GM21529 (cell line): ENCODE results near the gene SKP2.
"Not testable (repeated sequence)": the region's sequence is repeated elsewhere in the genome, so short reads cannot be mapped to it uniquely, and the experiment has no call there.

Experiments
- ATAC-seq: cut with Tn5 transposase; IDR thresholded peaks from one replicate; pipeline ENCODE4 v1.9.1; 2021; ENCODE audit not compliant: unreplicated experiment

SKP2 gene

GRCh38 chr5:36156121-36156601 is 4.2 kb downstream of the SKP2 start:
- ATAC-seq, result no peak

GRCh38 chr5:36156619-36157018 is 4.7 kb downstream of the SKP2 start:
- no peak for ATAC-seq

- ATAC-seq, result no peak
Observed at GRCh38 chr5:36158144-36158543, 6.2 kb downstream of the SKP2 start.

GRCh38 chr5:36160617-36161016 is 8.7 kb downstream of the SKP2 start:
- no peak for ATAC-seq

DNA sequence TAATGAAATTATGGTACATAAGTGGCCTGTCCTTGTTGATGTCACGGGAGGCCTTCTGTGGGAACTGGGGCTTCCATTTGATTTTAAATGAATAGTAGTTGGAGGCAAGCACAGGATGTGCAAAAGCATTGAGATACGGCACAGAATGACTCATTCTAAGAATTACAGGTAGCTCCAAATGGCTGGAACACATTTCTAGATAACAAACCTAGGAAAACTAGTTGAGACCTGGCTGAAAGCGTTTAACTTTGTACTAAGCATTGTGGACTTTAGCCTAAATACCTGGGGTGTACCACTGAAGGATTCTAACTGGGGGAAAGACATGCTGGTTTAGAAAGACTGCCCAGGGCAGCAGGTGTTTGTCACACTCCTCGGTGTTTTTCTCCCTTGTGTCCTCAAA is 9.4 kb downstream of the SKP2 start:
- ATAC-seq, result no peak

DNA sequence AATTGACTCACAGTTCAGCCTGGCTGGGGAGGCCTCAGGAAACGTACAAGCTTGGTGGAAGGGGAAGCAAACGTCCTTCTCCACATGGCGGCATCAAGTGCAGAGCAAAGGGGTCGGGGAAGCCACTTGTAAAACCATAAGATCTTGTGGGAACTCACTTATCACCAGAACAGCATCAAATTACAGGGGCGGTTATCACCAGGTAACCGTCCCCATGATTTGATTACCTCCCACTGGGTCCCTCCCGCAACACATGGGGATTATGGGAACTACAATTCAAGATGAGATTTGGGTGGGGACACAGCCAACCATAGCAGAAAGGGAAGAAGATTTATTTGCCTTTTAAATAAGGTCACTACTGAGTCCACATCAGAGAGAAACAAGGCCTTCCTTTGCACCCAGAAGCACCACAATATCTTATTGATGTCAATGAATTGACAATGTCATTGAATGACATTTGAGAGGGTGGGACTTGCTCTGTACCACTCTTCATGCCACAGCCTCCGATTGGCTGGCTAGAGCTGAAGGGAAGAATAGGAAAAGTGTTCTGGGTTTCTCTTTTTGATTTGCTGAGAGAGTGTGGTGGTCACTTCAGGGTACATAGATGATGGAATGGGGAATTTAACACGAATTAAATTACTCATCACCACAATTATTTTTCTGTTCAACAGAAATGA is 11.0 kb downstream of the SKP2 start:
- ATAC-seq, result no peak

- no peak for ATAC-seq
Observed at GRCh38 chr5:36164461-36164860, 12.6 kb downstream of the SKP2 start.

DNA sequence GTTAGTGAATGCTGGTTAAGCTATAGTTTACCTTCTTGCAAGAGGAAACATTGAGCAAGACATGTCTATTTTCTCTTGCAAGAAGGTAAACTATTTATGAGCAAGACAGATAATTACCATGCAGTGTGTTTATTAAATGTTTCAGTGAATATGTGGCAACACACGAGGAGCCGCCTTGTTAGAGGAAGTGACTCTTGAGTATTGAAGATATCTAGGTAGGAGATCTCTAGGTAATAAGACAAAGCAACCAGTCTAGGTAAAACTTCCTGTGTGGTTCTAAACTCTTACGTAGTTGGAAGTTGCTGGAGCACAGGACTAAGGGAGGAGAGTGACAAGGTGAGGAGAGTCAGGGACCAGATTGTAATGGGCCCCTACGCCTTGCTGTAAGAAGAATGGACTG is 16.8 kb downstream of the SKP2 start:
- ATAC-seq, result no peak

- ATAC-seq, result no peak
Observed at GRCh38 chr5:36170832-36171424, 19.0 kb downstream of the SKP2 start.

DNA sequence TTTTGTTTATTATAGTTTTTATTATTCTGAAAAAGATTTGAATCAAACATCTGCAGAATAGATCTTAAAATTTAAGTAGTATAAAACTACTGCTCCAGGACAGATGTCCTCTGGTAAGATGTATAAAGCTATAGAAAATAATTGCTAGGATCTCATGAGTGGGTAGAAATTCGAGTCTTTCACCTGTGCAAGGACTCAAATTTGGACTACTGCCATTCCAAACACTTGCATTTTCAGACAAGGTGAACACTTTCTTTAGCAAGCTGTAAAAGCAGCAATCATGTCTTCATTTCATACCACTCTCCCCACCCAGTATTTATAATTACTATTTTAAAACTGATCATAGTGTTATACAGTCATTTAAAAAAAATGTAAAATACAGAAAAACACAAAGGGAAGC is 20.7 kb downstream of the SKP2 start:
- ATAC-seq, result no peak

- no peak for ATAC-seq
Observed at GRCh38 chr5:36173426-36173825, 21.5 kb downstream of the SKP2 start.

DNA sequence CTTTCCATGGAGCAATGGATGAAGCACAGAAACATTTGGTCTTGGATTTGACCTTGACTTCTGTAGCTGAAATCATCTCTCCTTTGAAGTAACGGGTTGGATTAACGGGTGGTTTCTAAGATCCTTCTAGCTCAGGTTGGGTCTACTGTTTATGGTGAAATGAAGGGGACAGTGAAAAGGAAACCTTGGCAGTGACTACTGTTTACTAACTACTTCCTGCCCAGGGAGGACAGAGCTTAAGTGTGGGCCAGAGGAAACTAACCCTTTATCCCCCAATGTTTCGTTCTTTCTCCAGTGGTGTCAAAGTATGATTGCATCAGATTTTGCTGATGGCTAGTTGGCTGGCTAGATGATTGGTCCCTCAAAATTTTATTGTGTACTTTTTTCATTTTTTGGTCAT is 22.2 kb downstream of the SKP2 start:
- ATAC-seq, result no peak

DNA sequence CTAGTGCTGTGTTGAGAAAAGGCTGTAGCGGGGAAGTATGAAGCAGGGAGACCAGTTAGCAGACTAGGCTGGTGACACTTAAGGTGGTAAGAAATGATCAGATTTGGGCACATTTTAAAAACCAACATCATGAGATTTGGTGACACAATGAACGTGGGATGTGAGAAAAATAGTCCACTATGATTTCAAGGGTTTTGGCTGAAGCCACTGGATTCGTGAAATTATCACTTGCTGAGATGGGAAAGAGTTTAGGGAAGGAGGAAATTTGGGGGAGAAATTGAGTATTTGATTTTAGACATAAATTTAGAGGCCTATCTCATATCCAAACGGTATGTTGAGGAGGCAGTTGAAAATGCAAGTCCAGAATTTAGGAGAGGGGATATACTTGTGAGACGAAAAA is 23.1 kb downstream of the SKP2 start:
- ATAC-seq, result no peak

DNA sequence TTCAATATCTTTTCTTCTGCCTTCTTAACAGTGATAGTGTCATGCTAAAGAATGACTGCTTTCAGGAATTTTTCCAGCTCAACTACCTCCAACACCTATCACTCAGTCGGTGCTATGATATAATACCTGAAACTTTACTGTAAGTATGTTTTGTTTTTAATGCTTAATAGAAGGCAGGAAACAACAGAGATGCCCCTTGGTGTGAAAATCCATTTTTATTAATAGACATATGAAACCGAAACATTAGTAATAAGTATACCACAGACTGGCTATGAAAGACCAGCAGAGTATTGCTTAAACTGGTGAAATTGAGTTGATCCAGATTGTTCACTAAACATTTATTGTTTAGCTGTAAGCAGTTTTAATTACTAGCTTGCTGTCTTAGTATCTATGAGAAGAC is 25.2 kb downstream of the SKP2 start:
- ATAC-seq, result peak; percentile 97

DNA sequence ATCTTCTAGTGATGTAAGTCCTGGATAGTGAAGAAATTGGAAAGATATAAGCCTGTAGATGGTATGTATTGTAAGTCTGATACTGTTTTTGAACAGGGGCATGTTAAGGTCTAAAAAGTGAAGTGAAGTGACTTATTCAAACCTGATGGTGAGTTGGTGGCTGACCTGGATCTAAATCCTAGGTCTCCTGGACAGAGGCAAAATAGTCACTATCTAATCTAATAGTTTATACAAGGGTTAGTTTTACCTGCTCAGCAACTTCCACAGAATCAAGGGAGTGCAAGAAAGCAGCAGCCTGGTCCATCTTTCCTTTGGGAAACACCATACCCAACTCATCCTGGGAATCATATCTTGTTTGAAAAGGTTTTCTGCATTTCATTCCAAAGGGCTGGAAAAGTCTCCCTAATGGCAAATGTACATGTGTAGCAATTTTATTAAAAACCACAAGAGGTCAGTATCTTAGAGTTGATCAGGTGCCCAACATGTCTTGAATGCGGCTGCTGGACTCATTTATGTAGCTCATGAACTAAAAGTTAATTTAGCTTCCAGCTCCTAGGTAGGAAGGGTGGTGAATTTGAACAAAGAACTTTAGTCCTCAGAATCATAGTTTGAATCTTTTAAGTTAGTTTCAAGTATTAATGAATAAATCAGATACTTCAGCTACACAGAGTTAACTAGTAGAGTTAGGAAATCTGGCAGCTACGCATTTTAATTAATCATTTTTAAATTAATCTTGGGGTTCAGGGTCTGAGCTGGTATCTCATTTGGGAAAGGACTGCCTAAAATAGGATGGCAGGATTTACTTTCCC is 26.0 kb downstream of the SKP2 start:
- no peak for ATAC-seq

- no peak for ATAC-seq
Observed at GRCh38 chr5:36178524-36178890, 26.6 kb downstream of the SKP2 start.

DNA sequence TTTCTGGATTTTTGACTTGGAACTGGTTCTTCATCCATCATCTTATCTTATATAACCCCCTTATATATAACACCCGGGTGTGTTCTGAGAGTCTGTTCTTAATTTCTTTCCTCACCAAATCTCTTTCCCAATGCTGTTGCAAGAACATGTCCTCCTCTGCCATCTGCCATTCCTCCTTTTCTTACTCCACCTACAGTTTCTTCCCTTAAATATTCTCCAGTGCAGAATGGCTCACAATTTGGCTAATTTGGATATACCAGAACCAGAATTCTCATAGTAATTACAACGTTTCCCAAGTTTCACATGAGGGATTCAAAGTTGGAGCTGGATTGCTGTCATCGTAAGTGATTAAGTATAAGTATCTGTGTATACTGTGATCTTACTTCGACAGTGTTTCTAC is 28.0 kb downstream of the SKP2 start:
- ATAC-seq, result no peak

GRCh38 chr5:36180556-36181350 is 28.8 kb downstream of the SKP2 start:
- ATAC-seq, result no peak

- no peak for ATAC-seq
Observed at GRCh38 chr5:36181774-36182173, 29.9 kb downstream of the SKP2 start.

DNA sequence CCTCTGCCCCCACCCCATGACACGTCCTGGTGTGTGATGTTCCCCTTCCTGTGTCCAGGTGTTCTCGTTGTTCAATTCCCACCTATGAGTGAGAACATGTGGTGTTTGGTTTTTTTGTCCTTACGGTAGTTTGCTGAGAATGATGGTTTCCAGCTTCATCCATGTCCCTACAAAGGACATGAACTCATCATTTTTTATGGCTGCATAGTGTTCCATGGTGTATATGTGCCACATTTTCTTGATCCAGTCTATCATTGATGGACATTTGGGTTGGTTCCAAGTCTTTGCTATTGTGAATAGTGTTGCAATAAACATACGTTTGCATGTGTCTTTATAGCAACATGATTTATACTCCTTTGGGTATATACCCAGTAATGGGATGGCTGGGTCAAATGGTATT is 32.5 kb downstream of the SKP2 start:
- ATAC-seq, result not testable (repeated sequence)

DNA sequence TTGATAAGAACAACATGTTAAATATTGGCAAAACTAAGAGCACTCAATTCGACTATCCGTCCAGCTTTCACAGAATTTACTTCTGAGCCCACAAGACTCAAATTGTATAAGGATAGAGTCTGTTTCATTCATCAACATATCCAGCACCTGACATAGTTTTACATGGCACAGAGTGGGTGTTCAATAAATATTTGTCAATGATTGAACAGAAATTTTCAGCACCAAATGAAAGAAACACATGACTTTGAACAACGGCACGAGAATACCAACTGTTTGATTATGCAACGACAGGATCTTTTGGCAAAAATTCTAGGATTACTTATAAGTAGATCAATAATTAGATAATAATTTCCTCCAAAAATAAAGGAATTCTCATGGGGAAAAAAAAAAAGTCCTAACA is 41.8 kb downstream of the SKP2 start:
- ATAC-seq, result no peak
